IMR-90 (cell line): ENCODE measurements around the gene SPTLC1. TPM values are rescaled to one million over a fixed set of nuclear protein-coding genes. Genes with fewer than 3 reads are reported as not detected.
A peak's percentile ranks its signal among the peaks of the same experiment; 100 is the strongest.

ENCODE experiments used
- ATAC-seq: fragments of 200-7000 bp; cut with Tn5 transposase; 2 replicates; pipeline ENCODE4 v1.9.1; 2020; ENCODE audit warnings: low read depth, mild to moderate bottlenecking, moderate library complexity
- BruUV-seq: library from RNA; stranded (reverse); fragments of 400-500 nt; replicated peaks from 2 replicates; lab custom pipeline; 2021; lab: Mats Ljungman, UMichigan
- CTCF ChIA-PET: fragments of 300-600 bp; formaldehyde crosslinking; extraction: SDS; loops from one replicate; lab custom pipeline; 2021; ENCODE audit warnings: antibody characterized with exemption; lab: Yijun Ruan, JAX
- POLR2A ChIA-PET: fragments of 300-600 bp; sonication (Branson Sonifier 250); formaldehyde crosslinking; loops from one replicate; lab custom pipeline; 2022; ENCODE audit warnings: antibody characterized with exemption; ENCODE audit not compliant: unreplicated experiment; lab: Charles Lee
- DNase-seq: peaks from one replicate; pipeline ENCODE4 v3.0.0; 2013
- H2AFZ ChIP-seq: replicated peaks from 2 replicates; pipeline ENCODE3; 2013; ENCODE audit warnings: low read length, mild to moderate bottlenecking; ENCODE audit not compliant: poor library complexity
- H2AK5ac ChIP-seq: 2 replicates; pipeline ENCODE4 v1.6.1; 2013; ENCODE audit warnings: low read depth, low read length, inconsistent platforms
- H2AK9ac ChIP-seq: replicated peaks from 2 replicates; pipeline ENCODE3; 2013; ENCODE audit warnings: mild to moderate bottlenecking, low read depth, low read length, moderate library complexity; ENCODE audit not compliant: poor library complexity
- H2BK120ac ChIP-seq: 2 replicates; pipeline ENCODE4 v1.6.1; 2013; ENCODE audit warnings: low read depth, low read length, inconsistent platforms
- H2BK15ac ChIP-seq: 3 replicates; pipeline ENCODE4 v1.6.1; 2013; ENCODE audit warnings: low read depth, low read length, inconsistent platforms
- H2BK20ac ChIP-seq: 2 replicates; pipeline ENCODE4 v1.6.1; 2013; ENCODE audit warnings: low read depth, mild to moderate bottlenecking, inconsistent platforms, low read length, moderate library complexity
- H2BK5ac ChIP-seq: 2 replicates; pipeline ENCODE4 v1.6.1; 2013; ENCODE audit warnings: mild to moderate bottlenecking, low read depth, low read length, inconsistent platforms; ENCODE audit not compliant: poor library complexity, severe bottlenecking
- H3K14ac ChIP-seq: replicated peaks from 2 replicates; pipeline ENCODE4 v1.6.1; 2013; ENCODE audit warnings: low read depth, low read length, inconsistent platforms
- H3K18ac ChIP-seq: 2 replicates; pipeline ENCODE4 v1.6.1; 2013; ENCODE audit warnings: low read depth, low read length, control low read depth
- H3K23ac ChIP-seq: 2 replicates; pipeline ENCODE4 v1.6.1; 2013; ENCODE audit warnings: low read depth, low read length, inconsistent platforms
- H3K27ac ChIP-seq: 2 replicates; pipeline ENCODE4 v1.5.1; 2013; ENCODE audit warnings: mild to moderate bottlenecking, control low read depth, low read length; ENCODE audit not compliant: insufficient read depth
- H3K27me3 ChIP-seq: 2 replicates; pipeline ENCODE4 v1.6.1; 2013; ENCODE audit warnings: low read length; ENCODE audit not compliant: control insufficient read depth, insufficient read depth
- H3K36me3 ChIP-seq: 2 replicates; pipeline ENCODE4 v1.6.1; 2013; ENCODE audit warnings: low read length, mixed read lengths; ENCODE audit not compliant: control insufficient read depth, insufficient read depth
- H3K4ac ChIP-seq: 2 replicates; pipeline ENCODE4 v1.6.1; 2013; ENCODE audit warnings: low read depth, low read length, inconsistent platforms
- H3K4me1 ChIP-seq: 2 replicates; pipeline ENCODE4 v1.6.1; 2013; ENCODE audit warnings: low read length, mixed read lengths; ENCODE audit not compliant: control insufficient read depth, insufficient read depth
- H3K4me2 ChIP-seq: 2 replicates; pipeline ENCODE4 v1.6.1; 2013; ENCODE audit warnings: low read depth, mild to moderate bottlenecking, control low read depth, low read length, moderate library complexity
- H3K4me3 ChIP-seq: 2 replicates; pipeline ENCODE4 v1.5.1; 2013; ENCODE audit warnings: low read depth, mild to moderate bottlenecking, control low read depth, low read length, moderate library complexity; ENCODE audit not compliant: insufficient read depth
- H3K56ac ChIP-seq: 2 replicates; pipeline ENCODE4 v1.6.1; 2013; ENCODE audit warnings: low read length, inconsistent platforms; ENCODE audit not compliant: insufficient read depth; ENCODE audit errors: extremely low read depth
- H3K79me1 ChIP-seq, 2 experiments: 2 replicates each; pipeline ENCODE4 v1.6.1; 2013; ENCODE audit warnings: low read length in 2 of 2, inconsistent platforms in 1 of 2, low read depth in 1 of 2
- H3K9ac ChIP-seq: 2 replicates; pipeline ENCODE4 v1.6.1; 2013; ENCODE audit warnings: low read depth, low read length, control low read depth
- H3K9me1 ChIP-seq: 2 replicates; pipeline ENCODE4 v1.6.1; 2013; ENCODE audit warnings: low read length, inconsistent platforms; ENCODE audit not compliant: insufficient read depth
- H3K9me3 ChIP-seq: 2 replicates; pipeline ENCODE4 v1.6.1; 2013; ENCODE audit warnings: low read length; ENCODE audit not compliant: control insufficient read depth, insufficient read depth
- H4K20me1 ChIP-seq: 2 replicates; pipeline ENCODE4 v1.6.1; 2013; ENCODE audit warnings: low read length, inconsistent platforms; ENCODE audit not compliant: insufficient read depth
- H4K5ac ChIP-seq: 2 replicates; pipeline ENCODE4 v1.6.1; 2013; ENCODE audit warnings: mild to moderate bottlenecking, low read depth, low read length, control low read depth
- H4K8ac ChIP-seq, 2 experiments: 2 replicates each; pipeline ENCODE4 v1.6.1; 2013; ENCODE audit warnings: low read depth in 2 of 2, low read length in 2 of 2, control low read depth in 1 of 2, inconsistent platforms in 1 of 2
- H4K91ac ChIP-seq: 2 replicates; pipeline ENCODE4 v1.6.1; 2013; ENCODE audit warnings: low read depth, low read length, inconsistent platforms; ENCODE audit not compliant: insufficient read depth
- BHLHE40 ChIP-seq: fragments of 150-350 bp; IDR thresholded peaks from 2 replicates; pipeline ENCODE4 v1.6.1; 2016; ENCODE audit warnings: mild to moderate bottlenecking, low read depth, low read length
- CEBPB ChIP-seq: IDR thresholded peaks from 2 replicates; pipeline ENCODE4 v1.6.1; 2012; ENCODE audit warnings: low read depth, low read length, improper control_type of control experiment
- CHD1 ChIP-seq: IDR thresholded peaks from 2 replicates; pipeline ENCODE4 v1.6.1; 2012; ENCODE audit warnings: low read depth, low read length, improper control_type of control experiment
- MXI1 ChIP-seq: IDR thresholded peaks from 2 replicates; pipeline ENCODE4 v1.6.1; 2012; ENCODE audit warnings: low read depth, mild to moderate bottlenecking, low read length, moderate library complexity, borderline replicate concordance
- NFE2L2 ChIP-seq: fragments of 150-350 bp; IDR thresholded peaks from 2 replicates; pipeline ENCODE4 v1.6.1; 2016; ENCODE audit warnings: low read depth, mild to moderate bottlenecking, low read length
- RFX5 ChIP-seq: IDR thresholded peaks from 2 replicates; pipeline ENCODE4 v1.8.0; 2012; ENCODE audit warnings: low read depth, mild to moderate bottlenecking, low read length, moderate library complexity
- SMC3 ChIP-seq: fragments of 150-350 bp; IDR thresholded peaks from 2 replicates; pipeline ENCODE4 v1.6.1; 2016; ENCODE audit warnings: low read depth, mild to moderate bottlenecking, antibody characterized with exemption, low read length, moderate library complexity
- WGBS, 2 experiments: methylation state at CpG; one replicate each; pipeline versions ENCODE4 v1.1.5 to v1.1.7; 2013; ENCODE audit warnings: missing lambda C conversion rate in 2 of 2; ENCODE audit not compliant: insufficient read length in 1 of 2; ENCODE audit errors: extremely low coverage in 2 of 2; 5-methylcytosine and 5-hydroxymethylcytosine counted together
- dilution Hi-C: fragments of 300-500 bp; cut with HindIII; formaldehyde crosslinking; loops from one replicate; pipeline ENCODE4 v1.14.3; 2018; ENCODE audit warnings: low sequenced_read_pairs; ENCODE audit not compliant: unreplicated experiment
- in situ Hi-C: fragments of 300-500 bp; cut with MboI; formaldehyde crosslinking; loops from 3 replicates; pipeline ENCODE4 v1.14.3; 2019; ENCODE audit warnings: low sequenced_read_pairs, inconsistent platforms, mixed read lengths
- intact Hi-C: fragments of 100-400 bp; cut with micrococcal nuclease; formaldehyde crosslinking; loops from 2 replicates; pipeline ENCODE4 v1.10.0; 2022
- polyA plus RNA-seq, 3 experiments: library from polyadenylated mRNA; depleted of rRNA; stranded (reverse); fragments of >200 nt; gene quantifications; 2 replicates each; pipeline ENCODE4 v1.2.3, GENCODE V29; 2012; ENCODE audit warnings: low replicate concordance in 1 of 3
- total RNA-seq: library from RNA; depleted of rRNA; stranded (reverse); fragments of >200 nt; gene quantifications from 2 replicates; pipeline ENCODE4 v1.2.3, GENCODE V29; 2012

SPTLC1 gene
- total and polyA plus RNA-seq, 2 of the 4 experiments (the other 2 are of a cell fraction) = 65.7 to 92.7 TPM

DNA sequence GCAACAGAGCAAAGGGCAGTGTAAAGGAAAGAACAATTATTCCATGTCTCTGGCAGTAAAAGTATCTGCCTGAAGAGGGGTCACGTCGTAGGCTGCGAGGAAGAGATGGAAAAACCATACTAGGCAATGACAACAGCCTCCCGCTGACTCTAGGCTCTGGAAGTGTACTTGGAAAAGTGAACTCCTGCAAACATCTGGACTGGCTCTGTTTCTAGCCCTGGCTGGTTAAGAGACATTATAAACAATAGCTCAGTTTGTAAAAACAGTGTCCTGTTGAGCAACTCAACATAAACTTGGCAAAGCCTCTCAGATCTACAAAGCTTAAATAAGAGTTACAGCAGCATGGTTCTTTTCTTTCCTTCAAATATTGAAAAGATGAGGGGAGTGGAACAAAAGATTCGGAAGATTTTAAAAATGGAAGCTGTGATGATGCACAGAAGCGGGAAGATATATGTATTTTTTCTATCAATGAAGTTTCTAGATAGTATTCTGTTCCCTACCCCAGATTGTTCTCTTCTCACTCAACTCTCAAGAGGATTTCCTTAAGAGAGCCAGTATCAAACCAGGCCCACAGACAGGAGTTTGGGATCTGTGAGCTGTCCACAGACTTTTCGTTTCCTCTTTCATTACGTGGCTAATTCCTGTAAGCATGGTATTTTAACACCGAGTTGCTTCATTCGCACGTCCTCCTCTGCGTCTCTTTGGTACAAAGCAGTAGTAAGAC lies 79.4 kb downstream of the SPTLC1 start:
- Histone ChIP-seq H2BK5ac (peak overlapping the region; percentile 83), H3K23ac (peak overlapping the region; percentile 11), H3K4me3 (no peak overlapping the region), H2BK120ac (peak overlapping the region; percentile 91), H2AFZ (no peak overlapping the region), H2AK5ac (peak overlapping the region; percentile 92), H3K4me1 (peaks cover 25% of the 10 kb centered on the region), H3K79me1 (peaks cover 0 to 30% of the 10 kb centered on the region in 2 experiments; a peak in 2 of 4 replicates), H4K5ac (peak overlapping the region; percentile 94), H4K20me1 (peaks cover 9% of the 10 kb centered on the region; the same call in 1 of the 2 replicates), H3K18ac (peak overlapping the region; percentile 96), H4K8ac (peak overlapping the region; percentile 34 to 77; a peak in 3 of 4 replicates), H2AK9ac (no peak overlapping the region), H3K36me3 (peaks cover 30% of the 10 kb centered on the region), H2BK20ac (peak overlapping the region; percentile 82; the same call in 1 of the 2 replicates), H3K9me1 (peaks cover 35% of the 10 kb centered on the region), H3K4me2 (peak overlapping the region; percentile 11), H3K27ac (peak overlapping the region; percentile 99), H3K14ac (peak overlapping the region; percentile 72), H2BK15ac (peak overlapping the region; percentile 35; the same call in 1 of the 3 replicates), H3K27me3 (no peaks in the 10 kb centered on the region), H3K4ac (peak overlapping the region; percentile 94), H4K91ac (peak overlapping the region; percentile 79), H3K9ac (peak overlapping the region; percentile 70), H3K9me3 (no peaks in the 10 kb centered on the region), H3K56ac (peak overlapping the region; percentile 37)
- POLR2A ChIA-PET = no interaction called here
- WGBS, 2 experiments = 0% methylated on average over 2 of the region's 12 CpGs; no CpG with 5 or more reads in 1 of the 2 experiments
- ATAC-seq = peak; percentile 91
- intact Hi-C loops = loop anchor here (1.0 to 10.0 kb wide), 2 partner anchors 81 to 261 kb away; no protein-coding TSS in a partner anchor
- DNase-seq = peak; percentile 94
- no TSS peak for BruUV-seq
- in situ Hi-C loops = no loop called here
- dilution Hi-C loops = no loop called here
- CTCF ChIA-PET = interaction anchor here (0.8 to 1.2 kb wide), 3 partner anchors 81 to 86 kb away, joined by 3 read pairs; partner anchors contain the start of gene ROR2
- TF ChIP-seq MXI1 = no peak
- no peak for TF ChIP-seq RFX5
- TF ChIP-seq CEBPB = peak; percentile 92
- TF ChIP-seq CHD1 = no peak
- no peak for TF ChIP-seq BHLHE40
- no peak for TF ChIP-seq SMC3
- TF ChIP-seq NFE2L2 = no peak
